CD14-positive monocyte (primary cell): ENCODE results near the gene RNF212. TPM values are rescaled to one million over a fixed set of nuclear protein-coding genes. Genes with fewer than 3 reads are reported as not detected.
A peak's percentile ranks its signal among the peaks of the same experiment; 100 is the strongest.

Experiments
- DNase-seq, 3 donors: peaks; one replicate each; pipeline ENCODE4 v3.0.0-alpha.2; 2011 to 2022
- H2AFZ ChIP-seq: 2 replicates; pipeline ENCODE4 v1.6.0; 2012; ENCODE audit warnings: mild to moderate bottlenecking, low read depth, low read length, inconsistent platforms; ENCODE audit not compliant: insufficient read depth, poor library complexity, severe bottlenecking
- H3K27ac ChIP-seq, 2 donors: 1 replicate in 1 of 2; 2 replicates in 1 of 2; pipeline ENCODE4 v1.5.1; 2012 to 2013; ENCODE audit warnings: low read length in 2 of 2, control low read depth in 1 of 2, inconsistent platforms in 1 of 2, low read depth in 1 of 2, mild to moderate bottlenecking in 1 of 2
- H3K27me3 ChIP-seq, 2 donors: one replicate each; pipeline versions ENCODE4 v1.6.0 to v1.6.1; 2011 to 2013; ENCODE audit warnings: low read length in 2 of 2; ENCODE audit not compliant: control insufficient read depth in 2 of 2, insufficient read depth in 2 of 2
- H3K36me3 ChIP-seq, 2 donors: replicated peaks in 1 of 2; 1 replicate in 1 of 2; 2 replicates in 1 of 2; pipeline versions ENCODE4 v1.5.1 to v1.6.1; 2012 to 2013; ENCODE audit warnings: low read length in 2 of 2, control low read depth in 1 of 2, inconsistent platforms in 1 of 2, mild to moderate bottlenecking in 1 of 2; ENCODE audit not compliant: insufficient read depth in 2 of 2, control insufficient read depth in 1 of 2
- H3K4me1 ChIP-seq, 2 donors: 1 replicate in 1 of 2; 2 replicates in 1 of 2; pipeline versions ENCODE4 v1.5.1 to v1.6.1; 2012 to 2013; ENCODE audit warnings: low read length in 2 of 2, control low read depth in 1 of 2, inconsistent platforms in 1 of 2, mild to moderate bottlenecking in 1 of 2, moderate library complexity in 1 of 2; ENCODE audit not compliant: insufficient read depth in 2 of 2, control insufficient read depth in 1 of 2
- H3K4me2 ChIP-seq: replicated peaks from 2 replicates; pipeline ENCODE3; 2012; ENCODE audit warnings: low read length, moderate library complexity, mild to moderate bottlenecking; ENCODE audit not compliant: poor library complexity, severe bottlenecking; ENCODE audit errors: extremely low read depth
- H3K4me3 ChIP-seq, 3 experiments: fragments of 200-600 bp in 1 of 3; sonication (generic) in 1 of 3; replicated peaks in 1 of 3; 1 replicate in 2 of 3; 2 replicates in 1 of 3; pipeline ENCODE4 v1.5.1; 2011 to 2013; ENCODE audit warnings: low read length in 3 of 3, mild to moderate bottlenecking in 3 of 3, control low read depth in 2 of 3, low read depth in 2 of 3, inconsistent platforms in 1 of 3, moderate library complexity in 1 of 3
- H3K79me2 ChIP-seq: 2 replicates; pipeline ENCODE4 v1.6.0; 2012; ENCODE audit warnings: mild to moderate bottlenecking, control low read depth, inconsistent platforms, low read length, moderate library complexity; ENCODE audit not compliant: insufficient read depth
- H3K9ac ChIP-seq: 2 replicates; pipeline ENCODE4 v1.6.0; 2017; ENCODE audit warnings: low read length, mild to moderate bottlenecking; ENCODE audit not compliant: insufficient read depth, poor library complexity, severe bottlenecking
- H3K9me3 ChIP-seq, 2 donors: replicated peaks in 1 of 2; 1 replicate in 1 of 2; 2 replicates in 1 of 2; pipeline versions ENCODE4 v1.5.1 to v1.6.1; 2012 to 2013; ENCODE audit warnings: low read length in 2 of 2, control low read depth in 1 of 2; ENCODE audit not compliant: control insufficient read depth in 1 of 2, insufficient read depth in 1 of 2
- H4K20me1 ChIP-seq: 2 replicates; pipeline ENCODE4 v1.6.0; 2012; ENCODE audit warnings: mild to moderate bottlenecking, low read length, control low read depth, moderate library complexity; ENCODE audit not compliant: insufficient read depth
- H3K27ac Mint-ChIP-seq, 7 donors: one replicate each; pipeline ENCODE4 v1.8.0; 2020; ENCODE audit warnings: mild to moderate bottlenecking in 7 of 7, mixed read lengths in 7 of 7, moderate library complexity in 6 of 7, inconsistent platforms in 2 of 7
- H3K27me3 Mint-ChIP-seq, 3 donors: one replicate each; pipeline ENCODE4 v1.8.0; 2021 to 2022; ENCODE audit warnings: low read depth in 3 of 3, mild to moderate bottlenecking in 3 of 3, mixed read lengths in 3 of 3, moderate library complexity in 3 of 3, inconsistent platforms in 1 of 3
- H3K36me3 Mint-ChIP-seq, 2 donors: one replicate each; pipeline ENCODE4 v1.8.0; 2020; ENCODE audit warnings: mixed read lengths in 2 of 2, inconsistent platforms in 1 of 2, mild to moderate bottlenecking in 1 of 2
- H3K4me1 Mint-ChIP-seq: one replicate; pipeline ENCODE4 v1.8.0; 2020; ENCODE audit warnings: mild to moderate bottlenecking, mixed read lengths
- H3K4me3 Mint-ChIP-seq, 2 donors: one replicate each; pipeline ENCODE4 v1.8.0; 2020; ENCODE audit warnings: mild to moderate bottlenecking in 2 of 2, mixed read lengths in 2 of 2, moderate library complexity in 1 of 2
- H3K9me3 Mint-ChIP-seq, 7 donors: one replicate each; pipeline ENCODE4 v1.8.0; 2020 to 2022; ENCODE audit warnings: mixed read lengths in 7 of 7, mild to moderate bottlenecking in 6 of 7, moderate library complexity in 6 of 7, inconsistent platforms in 2 of 7
- WGBS: methylation state at CpG from one replicate; pipeline ENCODE4 v1.1.5; 2013; ENCODE audit warnings: missing lambda C conversion rate; ENCODE audit not compliant: insufficient coverage; 5-methylcytosine and 5-hydroxymethylcytosine counted together
- intact Hi-C, 2 donors: fragments of 100-400 bp; cut with micrococcal nuclease; formaldehyde crosslinking; loops; one replicate each; pipeline versions ENCODE4 v1.15.0 to v1.15.1; 2023
- polyA plus RNA-seq, 3 donors: library from polyadenylated mRNA; depleted of rRNA in 1 of 3; unstranded in 2 of 3; stranded (reverse) in 1 of 3; fragments of 300-500 nt in 2 of 3; fragments of >200 nt in 1 of 3; fragmentation: Illumina TruSeq in 2 of 3; gene quantifications; 1 replicate in 2 of 3; 2 replicates in 1 of 3; pipeline ENCODE4 v1.2.3, GENCODE V29; 2012 to 2021
- TF ChIP-seq, protein P1 (sequence below): fragments of 200-600 bp; IDR thresholded peaks from one replicate; pipeline ENCODE4 v1.8.0; 2022; ENCODE audit warnings: antibody characterized with exemption, mild to moderate bottlenecking

RNF212 gene
- polyA plus RNA-seq, 3 donors, result 0.17 to 0.83 TPM; not detected in 1

DNA sequence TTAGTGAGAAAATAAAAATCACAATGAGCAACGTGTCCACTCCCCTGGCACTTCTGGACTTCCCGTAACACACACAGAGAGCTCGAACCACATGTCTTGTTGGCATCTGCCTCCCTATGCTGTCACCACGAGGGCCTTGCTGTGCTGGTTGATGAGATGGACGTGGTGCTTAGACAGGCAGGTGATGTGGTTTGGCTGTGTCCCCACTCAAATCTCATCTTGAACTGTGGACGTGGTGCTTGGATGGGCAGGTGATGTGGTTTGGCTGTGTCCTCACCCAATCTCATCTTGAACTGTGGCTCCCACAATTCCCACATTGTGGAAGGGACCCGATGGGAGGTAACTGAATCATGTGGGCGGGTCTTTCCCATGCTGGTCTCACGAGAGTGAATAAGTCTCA is 61.9 kb downstream of the RNF212 start:
- Histone ChIP-seq H3K9me3 (peaks cover 9 to 28% of the 10 kb centered on the region in 2 donors), H3K4me2 (no peak overlapping the region), H3K27me3 (peaks cover 9 to 21% of the 10 kb centered on the region in 2 donors), H3K9ac (no peak overlapping the region), H3K4me3 (no peak overlapping the region), H4K20me1 (no peaks in the 10 kb centered on the region), H3K27ac (no peak overlapping the region), H3K36me3 (no peaks in the 10 kb centered on the region), H2AFZ (no peak overlapping the region), H3K79me2 (no peaks in the 10 kb centered on the region), H3K4me1 (peaks cover 10 to 22% of the 10 kb centered on the region in 2 donors)
- Mint-ChIP-seq H3K9me3 (peaks cover 9 to 45% (median 26%) of the 10 kb centered on the region in 7 donors), H3K27me3 (peaks cover 21 to 61% (median 52%) of the 10 kb centered on the region in 3 donors), H3K4me1 (peaks cover 25% of the 10 kb centered on the region), H3K36me3 (peaks cover 3 to 7% of the 10 kb centered on the region in 2 donors), H3K4me3 (no peak overlapping the region), H3K27ac (no peak overlapping the region)
- no peak for DNase-seq
- intact Hi-C loops, result no loop called here
- TF ChIP-seq, protein P1, sequence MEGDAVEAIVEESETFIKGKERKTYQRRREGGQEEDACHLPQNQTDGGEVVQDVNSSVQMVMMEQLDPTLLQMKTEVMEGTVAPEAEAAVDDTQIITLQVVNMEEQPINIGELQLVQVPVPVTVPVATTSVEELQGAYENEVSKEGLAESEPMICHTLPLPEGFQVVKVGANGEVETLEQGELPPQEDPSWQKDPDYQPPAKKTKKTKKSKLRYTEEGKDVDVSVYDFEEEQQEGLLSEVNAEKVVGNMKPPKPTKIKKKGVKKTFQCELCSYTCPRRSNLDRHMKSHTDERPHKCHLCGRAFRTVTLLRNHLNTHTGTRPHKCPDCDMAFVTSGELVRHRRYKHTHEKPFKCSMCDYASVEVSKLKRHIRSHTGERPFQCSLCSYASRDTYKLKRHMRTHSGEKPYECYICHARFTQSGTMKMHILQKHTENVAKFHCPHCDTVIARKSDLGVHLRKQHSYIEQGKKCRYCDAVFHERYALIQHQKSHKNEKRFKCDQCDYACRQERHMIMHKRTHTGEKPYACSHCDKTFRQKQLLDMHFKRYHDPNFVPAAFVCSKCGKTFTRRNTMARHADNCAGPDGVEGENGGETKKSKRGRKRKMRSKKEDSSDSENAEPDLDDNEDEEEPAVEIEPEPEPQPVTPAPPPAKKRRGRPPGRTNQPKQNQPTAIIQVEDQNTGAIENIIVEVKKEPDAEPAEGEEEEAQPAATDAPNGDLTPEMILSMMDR, result no peak
- WGBS, result 94% methylated on average over 3 of the region's 9 CpGs

DNA sequence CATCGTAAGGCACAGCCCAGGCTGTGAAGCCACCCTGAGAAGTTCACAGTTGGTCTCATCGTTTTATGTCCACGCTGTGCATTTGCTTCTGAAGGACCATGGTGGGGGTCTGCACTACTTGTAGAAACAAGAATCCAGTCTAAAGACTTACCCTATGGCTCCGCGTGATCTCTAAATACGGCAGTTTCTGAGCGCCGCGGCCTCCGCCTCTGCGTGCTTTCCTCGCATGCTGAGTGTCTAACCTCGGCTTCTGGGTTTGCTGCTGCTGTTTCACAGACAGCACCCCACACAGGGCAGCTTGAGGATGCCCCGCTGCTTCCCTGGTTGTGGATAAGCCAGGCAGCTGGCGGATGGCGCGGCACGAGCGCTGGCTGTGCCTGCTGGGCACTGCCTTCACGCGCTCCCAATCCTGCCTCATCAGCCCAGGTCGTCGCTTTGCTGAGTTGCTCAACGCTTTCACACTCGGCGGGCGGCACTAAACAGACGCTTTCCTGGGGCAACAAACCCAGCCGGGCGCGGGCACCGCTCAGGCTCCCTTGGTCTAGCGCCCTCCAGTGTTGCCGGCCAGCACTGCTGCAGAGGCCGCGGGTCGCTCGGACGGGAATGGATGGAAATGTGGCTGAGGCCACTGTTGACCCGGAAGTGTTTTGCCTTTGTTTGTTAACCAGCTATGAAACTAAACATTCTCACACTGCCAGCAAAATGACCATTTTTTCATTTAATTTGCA is 62.7 kb downstream of the RNF212 start:
- Histone ChIP-seq H3K36me3 (no peaks in the 10 kb centered on the region), H3K9ac (no peak overlapping the region), H3K27me3 (peaks cover 4 to 16% of the 10 kb centered on the region in 2 donors), H3K27ac (no peak overlapping the region), H3K4me3 (no peak overlapping the region), H2AFZ (no peak overlapping the region), H4K20me1 (no peaks in the 10 kb centered on the region), H3K9me3 (peaks cover 9 to 28% of the 10 kb centered on the region in 2 donors), H3K79me2 (no peaks in the 10 kb centered on the region), H3K4me1 (peaks cover 4 to 15% of the 10 kb centered on the region in 2 donors), H3K4me2 (no peak overlapping the region)
- no peak for DNase-seq
- H3K27ac Mint-ChIP-seq, result peak overlapping the region in 1 of 7 donors; percentile 4
- TF ChIP-seq, protein P1, result no peak
- peaks cover 0 to 7% of the 10 kb centered on the region in 2 donors for H3K36me3 Mint-ChIP-seq
- WGBS, result 89% methylated on average over 34 of the region's 40 CpGs
- peaks cover 14 to 58% (median 49%) of the 10 kb centered on the region in 3 donors for H3K27me3 Mint-ChIP-seq
- H3K9me3 Mint-ChIP-seq, result peaks cover 9 to 41% (median 26%) of the 10 kb centered on the region in 7 donors
- no peak overlapping the region for H3K4me3 Mint-ChIP-seq
- peaks cover 18% of the 10 kb centered on the region for H3K4me1 Mint-ChIP-seq
- intact Hi-C loops, result no loop called here
